ENCODE measurements around the gene SPEN.

SPEN gene

DNA sequence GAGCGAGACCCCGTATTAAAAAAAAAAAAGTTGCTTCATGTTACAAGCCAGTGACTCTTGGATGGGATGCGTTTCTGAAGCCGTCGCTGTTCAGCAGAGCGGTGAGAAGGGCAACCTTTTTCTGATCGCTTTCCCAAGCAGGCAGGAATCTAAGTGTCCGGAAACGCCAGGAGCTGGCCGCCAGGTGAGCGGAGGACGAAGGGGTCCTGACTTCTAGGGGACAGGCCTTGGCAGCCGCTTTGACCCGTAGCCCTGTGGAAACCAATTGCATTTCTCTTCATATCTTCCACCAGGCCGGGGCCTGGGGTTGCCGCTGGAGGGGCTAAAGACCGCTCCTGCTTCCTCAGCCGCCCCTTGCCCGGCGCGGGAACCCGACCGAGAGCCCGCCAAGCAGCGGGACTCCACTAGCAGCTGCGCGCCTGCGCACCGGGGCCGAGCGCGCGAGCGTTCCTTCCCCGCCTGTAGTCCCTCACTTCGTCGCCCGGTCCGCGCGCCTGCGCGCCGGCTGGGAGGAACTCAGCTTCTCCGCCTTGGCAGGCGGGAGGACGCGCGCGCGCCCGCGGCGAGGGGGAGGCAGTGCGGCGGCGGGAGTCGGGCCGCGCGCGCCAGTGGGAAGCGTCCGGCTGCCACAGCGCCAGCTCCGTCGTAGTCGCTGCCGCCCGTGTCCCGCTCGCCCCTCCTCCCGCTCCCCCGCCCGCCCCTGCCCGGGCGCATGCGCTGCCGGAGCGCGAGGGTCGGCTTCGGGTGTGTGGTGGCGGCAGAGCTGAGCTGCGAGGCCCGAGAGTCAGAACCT is at the start of gene SPEN:
TSS of gene SPEN (plus strand) at position 608 of the 793 bp plus-strand sequence. CDS start 361 bp downstream, outside the sequence.
- TF ChIP-seq, protein P1, sequence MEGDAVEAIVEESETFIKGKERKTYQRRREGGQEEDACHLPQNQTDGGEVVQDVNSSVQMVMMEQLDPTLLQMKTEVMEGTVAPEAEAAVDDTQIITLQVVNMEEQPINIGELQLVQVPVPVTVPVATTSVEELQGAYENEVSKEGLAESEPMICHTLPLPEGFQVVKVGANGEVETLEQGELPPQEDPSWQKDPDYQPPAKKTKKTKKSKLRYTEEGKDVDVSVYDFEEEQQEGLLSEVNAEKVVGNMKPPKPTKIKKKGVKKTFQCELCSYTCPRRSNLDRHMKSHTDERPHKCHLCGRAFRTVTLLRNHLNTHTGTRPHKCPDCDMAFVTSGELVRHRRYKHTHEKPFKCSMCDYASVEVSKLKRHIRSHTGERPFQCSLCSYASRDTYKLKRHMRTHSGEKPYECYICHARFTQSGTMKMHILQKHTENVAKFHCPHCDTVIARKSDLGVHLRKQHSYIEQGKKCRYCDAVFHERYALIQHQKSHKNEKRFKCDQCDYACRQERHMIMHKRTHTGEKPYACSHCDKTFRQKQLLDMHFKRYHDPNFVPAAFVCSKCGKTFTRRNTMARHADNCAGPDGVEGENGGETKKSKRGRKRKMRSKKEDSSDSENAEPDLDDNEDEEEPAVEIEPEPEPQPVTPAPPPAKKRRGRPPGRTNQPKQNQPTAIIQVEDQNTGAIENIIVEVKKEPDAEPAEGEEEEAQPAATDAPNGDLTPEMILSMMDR (IDR thresholded peaks at IDR 0.05): no peak; the same call in none of the 2 replicates
- TF ChIP-seq ZFX (IDR thresholded peaks at IDR 0.05; ENCODE audit: borderline replicate concordance): no peak
- H3K27ac ChIP-seq: peak within 1 kb of the TSS; percentile 98

- H3K27ac ChIP-seq: peak overlapping the region; percentile 90
- TF ChIP-seq, protein P1 (IDR thresholded peaks at IDR 0.05): no peak
- TF ChIP-seq ZFX (IDR thresholded peaks at IDR 0.05; ENCODE audit: borderline replicate concordance): no peak
Observed at GRCh38 chr1:15799004-15799867, 48.3 kb upstream of the SPEN start.

GRCh38 chr1:15799928-15800835 is 47.3 kb upstream of the SPEN start:
- TF ChIP-seq, protein P1 (IDR thresholded peaks at IDR 0.05): no peak
- no peak for TF ChIP-seq ZFX (IDR thresholded peaks at IDR 0.05; ENCODE audit: borderline replicate concordance)
- peak overlapping the region; percentile 90 for H3K27ac ChIP-seq

- TF ChIP-seq ZFX (IDR thresholded peaks at IDR 0.05; ENCODE audit: borderline replicate concordance): no peak
- TF ChIP-seq, protein P1 (IDR thresholded peaks at IDR 0.05): no peak
- H3K27ac ChIP-seq: peak overlapping the region; percentile 90; the same call in 1 of the 2 replicates
Observed at GRCh38 chr1:15802234-15802965, 45.1 kb upstream of the SPEN start.

- TF ChIP-seq, protein P1 (IDR thresholded peaks at IDR 0.05): peak; percentile 43
- TF ChIP-seq ZFX (IDR thresholded peaks at IDR 0.05; ENCODE audit: borderline replicate concordance): no peak
- no peak overlapping the region for H3K27ac ChIP-seq
Observed at GRCh38 chr1:15803380-15803779, 44.1 kb upstream of the SPEN start.

DNA sequence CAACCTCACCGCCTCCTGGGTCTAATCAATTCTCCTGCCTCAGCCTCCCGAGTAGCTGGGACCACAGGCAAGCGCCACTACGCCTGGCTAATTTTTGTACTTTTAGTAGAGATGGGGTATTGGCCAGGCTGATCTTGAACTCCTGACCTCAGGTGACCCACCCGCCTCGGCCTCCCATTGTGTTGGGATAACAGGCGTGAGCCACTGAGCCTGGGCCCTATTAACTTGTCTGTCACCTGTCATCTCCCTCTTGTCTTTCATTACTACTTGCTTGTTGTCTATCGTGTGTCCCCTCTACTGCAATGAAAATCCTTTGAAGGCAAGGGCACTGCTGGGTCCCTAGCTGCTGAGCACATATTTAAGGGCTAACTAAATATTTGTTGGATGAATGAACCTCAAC is 43.4 kb upstream of the SPEN start:
- no peak for TF ChIP-seq ZFX (IDR thresholded peaks at IDR 0.05; ENCODE audit: borderline replicate concordance)
- TF ChIP-seq, protein P1 (IDR thresholded peaks at IDR 0.05): no peak

More for the DNA sequence above, 43.4 kb upstream of the SPEN start:
- 0 out of 2 replicates have a peak overlapping the region, but pooled peaks have one; percentile 3 for H3K27ac ChIP-seq

Measured in 22Rv1 (cell line).